HEK293 (cell line): ENCODE measurements around the gene DYNLRB1.

Experiments
- CTCF ChIA-PET: fragments of 350-600 bp; formaldehyde crosslinking; extraction: SDS; loops from one replicate; lab custom pipeline; 2021; ENCODE audit warnings: antibody characterized with exemption; lab: Yijun Ruan, JAX
- POLR2A ChIA-PET: fragments of 300-600 bp; formaldehyde crosslinking; extraction: SDS; loops from one replicate; lab custom pipeline; 2020; ENCODE audit warnings: antibody characterized with exemption, inconsistent platforms; lab: Yijun Ruan, JAX
- H3K27ac ChIP-seq: fragments of 200-500 bp; sonication (Bioruptor generic); 2 replicates; pipeline ENCODE4 v1.5.1; 2014; ENCODE audit warnings: low read depth, low read length, control low read depth, inconsistent platforms; ENCODE audit errors: extremely low read depth
- H3K36me3 ChIP-seq, 2 experiments: fragments of 200-500 bp in 1 of 2; sonication (Bioruptor generic) in 1 of 2; 1 replicate in 1 of 2; 2 replicates in 1 of 2; pipeline ENCODE4 v1.5.1; 2014 to 2017; ENCODE audit warnings: inconsistent platforms in 2 of 2, low read length in 2 of 2; ENCODE audit not compliant: control insufficient read depth in 2 of 2, insufficient read depth in 1 of 2
- H3K4me1 ChIP-seq: fragments of 200-500 bp; sonication (Bioruptor generic); 2 replicates; pipeline ENCODE4 v1.5.1; 2014; ENCODE audit warnings: mild to moderate bottlenecking, low read length, inconsistent platforms; ENCODE audit not compliant: control insufficient read depth, insufficient read depth
- H3K4me3 ChIP-seq: 2 replicates; pipeline ENCODE4 v1.5.1; 2011; ENCODE audit warnings: low read depth, mild to moderate bottlenecking, control low read depth, low read length, moderate library complexity
- H3K9me3 ChIP-seq: fragments of 200-500 bp; sonication (Bioruptor generic); 2 replicates; pipeline ENCODE4 v1.5.1; 2014; ENCODE audit warnings: low read depth, low read length, inconsistent platforms; ENCODE audit not compliant: control insufficient read depth, insufficient read depth
- EGR2 ChIP-seq: fragments of 450-650 bp; formaldehyde crosslinking; IDR thresholded peaks from 2 replicates; pipeline ENCODE4 v1.5.1; 2016; ENCODE audit warnings: low read depth, missing biosample characterization, missing genetic modification characterization
- GLI2 ChIP-seq: fragments of 450-650 bp; formaldehyde crosslinking; IDR thresholded peaks from 2 replicates; pipeline ENCODE4; 2017; ENCODE audit warnings: missing biosample characterization, missing genetic modification characterization, low read depth, borderline replicate concordance
- GLI4 ChIP-seq: fragments of 450-650 bp; formaldehyde crosslinking; IDR thresholded peaks from 2 replicates; pipeline ENCODE4 v1.5.1; 2016; ENCODE audit warnings: missing biosample characterization, missing genetic modification characterization
- HOXA7 ChIP-seq: sonication (generic); formaldehyde crosslinking; IDR thresholded peaks from 2 replicates; pipeline ENCODE4 v1.8.1; 2022; ENCODE audit warnings: missing genetic modification reagents, borderline replicate concordance
- KLF10 ChIP-seq: fragments of 450-650 bp; IDR thresholded peaks from 2 replicates; pipeline ENCODE4 v1.5.1; 2018; ENCODE audit warnings: missing biosample characterization, mild to moderate bottlenecking, missing genetic modification characterization
- KLF9 ChIP-seq: fragments of 450-650 bp; formaldehyde crosslinking; IDR thresholded peaks from 2 replicates; pipeline ENCODE4 v1.5.1; 2016; ENCODE audit warnings: missing biosample characterization, missing genetic modification characterization, low read depth
- RBAK ChIP-seq: fragments of 450-650 bp; formaldehyde crosslinking; IDR thresholded peaks from 2 replicates; pipeline ENCODE4 v1.5.1; 2016; ENCODE audit warnings: missing biosample characterization, missing genetic modification characterization
- SCRT1 ChIP-seq: fragments of 450-650 bp; formaldehyde crosslinking; IDR thresholded peaks from 2 replicates; pipeline ENCODE4 v1.5.1; 2016; ENCODE audit warnings: missing biosample characterization, missing genetic modification characterization, borderline replicate concordance
- SP2 ChIP-seq: fragments of 450-650 bp; formaldehyde crosslinking; IDR thresholded peaks from 2 replicates; pipeline ENCODE4 v1.5.1; 2016; ENCODE audit warnings: missing biosample characterization, missing genetic modification characterization
- ZFP37 ChIP-seq: fragments of 450-650 bp; formaldehyde crosslinking; IDR thresholded peaks from 2 replicates; pipeline ENCODE4 v1.5.1; 2016; ENCODE audit warnings: missing biosample characterization, missing genetic modification characterization
- ZFP69B ChIP-seq: fragments of 450-650 bp; formaldehyde crosslinking; IDR thresholded peaks from 2 replicates; pipeline ENCODE4 v1.5.1; 2016; ENCODE audit warnings: missing biosample characterization, missing genetic modification characterization
- ZNF10 ChIP-seq: fragments of 450-650 bp; formaldehyde crosslinking; IDR thresholded peaks from 2 replicates; pipeline ENCODE4 v1.5.1; 2017; ENCODE audit warnings: missing biosample characterization, missing genetic modification characterization
- ZNF112 ChIP-seq: fragments of 450-650 bp; formaldehyde crosslinking; IDR thresholded peaks from 2 replicates; pipeline ENCODE4 v1.5.0; 2017; ENCODE audit warnings: missing biosample characterization, missing genetic modification characterization
- ZNF140 ChIP-seq: fragments of 450-650 bp; formaldehyde crosslinking; IDR thresholded peaks from 2 replicates; pipeline ENCODE4 v1.5.1; 2016; ENCODE audit warnings: missing biosample characterization, missing genetic modification characterization
- ZNF169 ChIP-seq: fragments of 450-650 bp; formaldehyde crosslinking; IDR thresholded peaks from 2 replicates; pipeline ENCODE4 v1.5.1; 2016; ENCODE audit warnings: missing biosample characterization, missing genetic modification characterization
- ZNF221 ChIP-seq: fragments of 450-650 bp; formaldehyde crosslinking; IDR thresholded peaks from 2 replicates; pipeline ENCODE4 v1.5.1; 2017; ENCODE audit warnings: missing biosample characterization, missing genetic modification characterization, borderline replicate concordance
- ZNF248 ChIP-seq: fragments of 450-650 bp; formaldehyde crosslinking; IDR thresholded peaks from 2 replicates; pipeline ENCODE4 v1.5.1; 2017; ENCODE audit warnings: missing biosample characterization, missing genetic modification characterization
- ZNF280C ChIP-seq: fragments of 450-650 bp; formaldehyde crosslinking; IDR thresholded peaks from 2 replicates; pipeline ENCODE4 v1.5.1; 2016; ENCODE audit warnings: missing biosample characterization, missing genetic modification characterization
- ZNF561 ChIP-seq: fragments of 450-650 bp; IDR thresholded peaks from 2 replicates; pipeline ENCODE4 v1.5.1; 2018; ENCODE audit warnings: missing biosample characterization, missing genetic modification characterization, borderline replicate concordance
- ZNF610 ChIP-seq: fragments of 450-650 bp; formaldehyde crosslinking; IDR thresholded peaks from 2 replicates; pipeline ENCODE4 v1.5.1; 2016; ENCODE audit warnings: missing biosample characterization, missing genetic modification characterization, borderline replicate concordance
- ZNF670 ChIP-seq: fragments of 450-650 bp; formaldehyde crosslinking; IDR thresholded peaks from 2 replicates; pipeline ENCODE4 v1.5.1; 2016; ENCODE audit warnings: missing biosample characterization, missing genetic modification characterization, low read depth
- ZNF747 ChIP-seq: fragments of 450-650 bp; formaldehyde crosslinking; IDR thresholded peaks from 2 replicates; pipeline ENCODE4 v1.5.1; 2016; ENCODE audit warnings: missing biosample characterization, missing genetic modification characterization
- ZNF777 ChIP-seq: fragments of 450-650 bp; formaldehyde crosslinking; IDR thresholded peaks from 2 replicates; pipeline ENCODE4 v1.5.1; 2017; ENCODE audit warnings: missing biosample characterization, missing genetic modification characterization, borderline replicate concordance
- ZNF830 ChIP-seq: fragments of 450-650 bp; IDR thresholded peaks from 2 replicates; pipeline ENCODE4 v1.5.0; 2018; ENCODE audit warnings: missing biosample characterization, missing genetic modification characterization, low read depth, mild to moderate bottlenecking, moderate library complexity
- TF ChIP-seq, protein P1 (sequence below): fragments of 450-650 bp; formaldehyde crosslinking; IDR thresholded peaks from 2 replicates; pipeline ENCODE4 v1.5.1; 2016; ENCODE audit warnings: missing biosample characterization, missing genetic modification characterization, borderline replicate concordance
- TF ChIP-seq, protein P2 (sequence below): fragments of 450-650 bp; formaldehyde crosslinking; conservative IDR thresholded peaks from 2 replicates; pipeline ENCODE4 v1.5.1; 2016; ENCODE audit warnings: low read depth, missing biosample characterization, missing genetic modification characterization

The DYNLRB1 gene

DNA sequence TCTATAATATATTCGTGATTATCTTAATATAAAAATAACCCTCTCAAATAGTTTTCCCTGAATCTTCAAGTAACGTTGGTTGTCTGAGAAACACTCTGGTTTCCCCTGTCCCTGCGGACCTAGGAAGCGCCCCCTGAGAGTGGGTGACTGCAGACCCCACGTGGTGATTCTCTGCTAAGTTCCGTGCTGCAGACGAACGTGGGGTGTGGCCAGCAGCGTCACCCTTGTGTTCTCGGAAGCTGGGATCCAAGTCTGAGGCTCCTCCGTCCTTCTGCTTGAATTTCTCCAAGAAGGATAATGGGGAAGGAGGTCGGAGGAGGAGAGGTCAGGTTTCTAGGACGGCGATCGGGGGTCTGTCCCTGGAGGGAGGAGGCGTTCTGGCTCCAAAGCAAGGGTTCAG is 25.7 kb downstream of the DYNLRB1 start:
- POLR2A ChIA-PET = interaction anchor here (0.6 kb wide), 1 partner anchor 119 kb away, joined by 3 read pairs; no protein-coding TSS in a partner anchor
- H3K4me1 ChIP-seq = no peaks in the 10 kb centered on the region

DNA sequence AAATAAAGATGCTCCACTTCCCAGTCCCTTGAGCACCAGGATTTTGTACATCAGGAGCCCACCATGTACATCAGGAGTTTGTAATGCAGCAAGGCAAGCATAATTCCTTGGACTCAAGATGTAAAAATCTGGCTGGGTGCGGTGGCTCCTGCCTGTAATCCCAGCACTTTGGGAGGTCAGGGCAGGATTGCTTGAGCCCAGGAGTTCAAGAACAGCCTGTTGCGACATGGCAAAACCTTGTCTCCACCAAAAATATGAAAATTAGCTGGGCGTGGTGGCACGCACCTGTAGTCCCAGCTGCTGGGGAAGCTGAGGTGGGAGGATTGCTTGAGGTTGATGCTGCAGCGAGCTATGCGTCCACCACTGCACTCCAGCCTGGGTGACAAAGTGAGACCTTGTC is 26.2 kb downstream of the DYNLRB1 start:
- H3K36me3 ChIP-seq = peaks cover 0 to 48% of the 10 kb centered on the region in 2 experiments; a peak in 2 of 3 replicates
- ChIA-PET CTCF (no interaction called here), POLR2A (interaction anchor here (0.6 kb wide), 1 partner anchor 139 kb away, joined by 4 read pairs; no protein-coding TSS in a partner anchor)

More for the DNA sequence above, 25.7 kb downstream of the DYNLRB1 start:
- H3K4me3 ChIP-seq = no peak overlapping the region
- no peak overlapping the region for H3K27ac ChIP-seq
- no peaks in the 10 kb centered on the region for H3K9me3 ChIP-seq
- TF ChIP-seq EGR2 = no peak
- no peak for TF ChIP-seq ZNF747 (tag by site-specific recombination)
- TF ChIP-seq, protein P1, sequence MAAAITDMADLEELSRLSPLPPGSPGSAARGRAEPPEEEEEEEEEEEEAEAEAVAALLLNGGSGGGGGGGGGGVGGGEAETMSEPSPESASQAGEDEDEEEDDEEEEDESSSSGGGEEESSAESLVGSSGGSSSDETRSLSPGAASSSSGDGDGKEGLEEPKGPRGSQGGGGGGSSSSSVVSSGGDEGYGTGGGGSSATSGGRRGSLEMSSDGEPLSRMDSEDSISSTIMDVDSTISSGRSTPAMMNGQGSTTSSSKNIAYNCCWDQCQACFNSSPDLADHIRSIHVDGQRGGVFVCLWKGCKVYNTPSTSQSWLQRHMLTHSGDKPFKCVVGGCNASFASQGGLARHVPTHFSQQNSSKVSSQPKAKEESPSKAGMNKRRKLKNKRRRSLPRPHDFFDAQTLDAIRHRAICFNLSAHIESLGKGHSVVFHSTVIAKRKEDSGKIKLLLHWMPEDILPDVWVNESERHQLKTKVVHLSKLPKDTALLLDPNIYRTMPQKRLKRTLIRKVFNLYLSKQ (tag by site-specific recombination) = no peak
- no peak for TF ChIP-seq GLI2 (tag by site-specific recombination)
- TF ChIP-seq KLF9 (tag by site-specific recombination) = no peak
- no peak for TF ChIP-seq HOXA7 (CRISPR knock-in tag)
- TF ChIP-seq ZNF561 (tag by site-specific recombination) = no peak
- no peak for TF ChIP-seq ZFP69B
- no peak for TF ChIP-seq ZNF777 (tag by site-specific recombination)
- TF ChIP-seq GLI4 (tag by site-specific recombination) = no peak
- no peak for TF ChIP-seq ZNF10
- TF ChIP-seq ZNF670 = no peak
- no peak for TF ChIP-seq SP2 (tag by site-specific recombination)
- no peak for TF ChIP-seq ZNF140 (tag by site-specific recombination)
- TF ChIP-seq ZNF280C (tag by site-specific recombination) = no peak
- TF ChIP-seq ZNF112 (tag by site-specific recombination) = no peak
- no peak for TF ChIP-seq RBAK (tag by site-specific recombination)
- CTCF ChIA-PET = interaction anchor here (3.0 kb wide), 1 partner anchor 166 kb away, joined by 8 read pairs; no protein-coding TSS in a partner anchor
- peaks cover 0 to 54% of the 10 kb centered on the region in 2 experiments; a peak in 2 of 3 replicates for H3K36me3 ChIP-seq

More for the DNA sequence above, 26.2 kb downstream of the DYNLRB1 start:
- Histone ChIP-seq H3K4me1 (no peaks in the 10 kb centered on the region), H3K4me3 (no peak overlapping the region), H3K9me3 (no peaks in the 10 kb centered on the region), H3K27ac (no peak overlapping the region)
- TF ChIP-seq KLF10 (tag by site-specific recombination) (no peak), ZNF169 (tag by site-specific recombination) (no peak), ZNF610 (no peak), ZNF248 (tag by site-specific recombination) (no peak), GLI4 (tag by site-specific recombination) (no peak), ZNF221 (no peak), ZFP37 (tag by site-specific recombination) (no peak), SCRT1 (tag by site-specific recombination) (no peak), ZNF830 (tag by site-specific recombination) (no peak)
- TF ChIP-seq, protein P1 (tag by site-specific recombination) = no peak
- TF ChIP-seq, protein P2, sequence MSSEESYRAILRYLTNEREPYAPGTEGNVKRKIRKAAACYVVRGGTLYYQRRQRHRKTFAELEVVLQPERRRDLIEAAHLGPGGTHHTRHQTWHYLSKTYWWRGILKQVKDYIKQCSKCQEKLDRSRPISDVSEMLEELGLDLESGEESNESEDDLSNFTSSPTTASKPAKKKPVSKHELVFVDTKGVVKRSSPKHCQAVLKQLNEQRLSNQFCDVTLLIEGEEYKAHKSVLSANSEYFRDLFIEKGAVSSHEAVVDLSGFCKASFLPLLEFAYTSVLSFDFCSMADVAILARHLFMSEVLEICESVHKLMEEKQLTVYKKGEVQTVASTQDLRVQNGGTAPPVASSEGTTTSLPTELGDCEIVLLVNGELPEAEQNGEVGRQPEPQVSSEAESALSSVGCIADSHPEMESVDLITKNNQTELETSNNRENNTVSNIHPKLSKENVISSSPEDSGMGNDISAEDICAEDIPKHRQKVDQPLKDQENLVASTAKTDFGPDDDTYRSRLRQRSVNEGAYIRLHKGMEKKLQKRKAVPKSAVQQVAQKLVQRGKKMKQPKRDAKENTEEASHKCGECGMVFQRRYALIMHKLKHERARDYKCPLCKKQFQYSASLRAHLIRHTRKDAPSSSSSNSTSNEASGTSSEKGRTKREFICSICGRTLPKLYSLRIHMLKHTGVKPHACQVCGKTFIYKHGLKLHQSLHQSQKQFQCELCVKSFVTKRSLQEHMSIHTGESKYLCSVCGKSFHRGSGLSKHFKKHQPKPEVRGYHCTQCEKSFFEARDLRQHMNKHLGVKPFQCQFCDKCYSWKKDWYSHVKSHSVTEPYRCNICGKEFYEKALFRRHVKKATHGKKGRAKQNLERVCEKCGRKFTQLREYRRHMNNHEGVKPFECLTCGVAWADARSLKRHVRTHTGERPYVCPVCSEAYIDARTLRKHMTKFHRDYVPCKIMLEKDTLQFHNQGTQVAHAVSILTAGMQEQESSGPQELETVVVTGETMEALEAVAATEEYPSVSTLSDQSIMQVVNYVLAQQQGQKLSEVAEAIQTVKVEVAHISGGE (tag by site-specific recombination) = no peak
